GM12891 (cell line): ENCODE data around the gene SLC22A1.
"Not testable (repeated sequence)": the region's sequence is repeated elsewhere in the genome, so short reads cannot be mapped to it uniquely, and the experiment has no call there.

Experiments used
- DNase-seq: peaks from one replicate; pipeline ENCODE4 v3.0.0; 2011; ENCODE audit warnings: low spot score; ENCODE audit not compliant: insufficient read length
- FAIRE-seq: peaks from 2 replicates; lab custom pipeline; 2011; peaks lifted over from hg19 to GRCh38; lab: Jason Lieb, UNC
- PAX5 ChIP-seq: IDR thresholded peaks from 2 replicates; pipeline ENCODE4 v1.6.1; 2011; ENCODE audit warnings: low read length, moderate library complexity, mild to moderate bottlenecking; ENCODE audit not compliant: insufficient read depth, severe bottlenecking
- POLR2A ChIP-seq: IDR thresholded peaks from 2 replicates; pipeline ENCODE4 v1.6.1; 2011; ENCODE audit warnings: low read depth, low read length, control low read depth
- POLR2AphosphoS5 ChIP-seq: IDR thresholded peaks from 2 replicates; pipeline ENCODE4 v1.6.1; 2011; ENCODE audit warnings: low read depth, low read length, control low read depth
- POU2F2 ChIP-seq: IDR thresholded peaks from 2 replicates; pipeline ENCODE4 v1.6.1; 2011; ENCODE audit warnings: low read depth, mild to moderate bottlenecking, control low read depth, low read length, moderate library complexity
- SPI1 ChIP-seq: IDR thresholded peaks from 2 replicates; pipeline ENCODE4 v1.6.1; 2011; ENCODE audit warnings: low read depth, low read length, control low read depth
- TAF1 ChIP-seq: IDR thresholded peaks from 2 replicates; pipeline ENCODE4 v1.6.1; 2011; ENCODE audit warnings: low read depth, low read length, control low read depth

The SLC22A1 gene

DNA sequence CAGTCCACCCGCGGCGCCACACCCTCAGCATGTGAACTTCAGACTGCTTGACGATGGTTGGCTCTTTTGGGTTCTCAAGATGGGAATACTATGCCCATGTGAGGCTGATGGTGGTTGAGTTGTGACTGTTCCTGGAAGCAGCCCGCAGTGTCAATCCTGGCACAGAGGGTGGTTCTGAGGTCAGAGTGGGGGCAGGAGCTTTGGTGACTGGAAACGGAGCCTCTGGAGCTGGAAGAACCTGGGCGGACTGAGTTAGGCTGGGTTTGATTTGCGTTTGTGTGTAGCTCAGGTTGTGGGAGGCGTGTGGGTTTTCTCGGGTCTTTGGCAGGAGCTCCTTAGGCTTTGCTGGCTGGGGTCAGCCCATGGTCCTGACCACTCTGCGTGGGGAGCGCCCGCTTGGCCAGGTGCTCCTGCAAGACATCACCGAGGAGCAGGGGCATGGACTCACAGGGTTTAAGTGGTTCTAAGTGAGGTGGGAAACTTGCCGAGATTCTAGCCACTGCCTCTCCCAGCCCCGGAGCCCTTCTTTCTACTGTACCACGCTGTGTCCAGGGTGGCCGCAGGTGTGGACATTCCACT, 37.3 kb upstream of the SLC22A1 start:
- DNase-seq (no peak), FAIRE-seq (no peak)
- no peak for TF ChIP-seq POLR2A
- TF ChIP-seq POU2F2: no peak
- TF ChIP-seq PAX5: no peak
- TF ChIP-seq SPI1: no peak
- TF ChIP-seq TAF1: no peak

DNA sequence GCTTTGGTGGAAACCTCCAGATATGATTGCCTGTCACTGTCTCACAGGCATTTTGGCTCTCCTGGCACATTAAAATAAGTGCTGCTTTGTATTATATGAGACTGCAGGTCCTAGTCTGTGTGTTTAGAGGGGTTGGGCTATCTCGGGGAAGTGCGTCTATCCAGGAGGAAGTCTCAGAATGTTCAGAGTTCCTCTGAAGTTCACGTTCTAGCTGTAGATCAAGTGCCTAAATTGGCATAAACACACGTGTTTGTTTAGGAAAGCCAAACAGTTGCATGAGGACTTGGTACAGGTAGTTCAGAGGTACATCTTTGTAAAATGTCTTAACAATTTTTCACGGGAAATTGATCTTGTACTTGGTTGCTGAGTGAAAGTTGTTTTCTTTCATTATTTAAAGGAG, 36.4 kb upstream of the SLC22A1 start:
- no peak for TF ChIP-seq SPI1
- TF ChIP-seq PAX5: no peak
- no peak for TF ChIP-seq POLR2AphosphoS5
- no peak for TF ChIP-seq TAF1
- TF ChIP-seq POU2F2: no peak
- no peak for TF ChIP-seq POLR2A
- no peak for DNase-seq
- FAIRE-seq: no peak

DNA sequence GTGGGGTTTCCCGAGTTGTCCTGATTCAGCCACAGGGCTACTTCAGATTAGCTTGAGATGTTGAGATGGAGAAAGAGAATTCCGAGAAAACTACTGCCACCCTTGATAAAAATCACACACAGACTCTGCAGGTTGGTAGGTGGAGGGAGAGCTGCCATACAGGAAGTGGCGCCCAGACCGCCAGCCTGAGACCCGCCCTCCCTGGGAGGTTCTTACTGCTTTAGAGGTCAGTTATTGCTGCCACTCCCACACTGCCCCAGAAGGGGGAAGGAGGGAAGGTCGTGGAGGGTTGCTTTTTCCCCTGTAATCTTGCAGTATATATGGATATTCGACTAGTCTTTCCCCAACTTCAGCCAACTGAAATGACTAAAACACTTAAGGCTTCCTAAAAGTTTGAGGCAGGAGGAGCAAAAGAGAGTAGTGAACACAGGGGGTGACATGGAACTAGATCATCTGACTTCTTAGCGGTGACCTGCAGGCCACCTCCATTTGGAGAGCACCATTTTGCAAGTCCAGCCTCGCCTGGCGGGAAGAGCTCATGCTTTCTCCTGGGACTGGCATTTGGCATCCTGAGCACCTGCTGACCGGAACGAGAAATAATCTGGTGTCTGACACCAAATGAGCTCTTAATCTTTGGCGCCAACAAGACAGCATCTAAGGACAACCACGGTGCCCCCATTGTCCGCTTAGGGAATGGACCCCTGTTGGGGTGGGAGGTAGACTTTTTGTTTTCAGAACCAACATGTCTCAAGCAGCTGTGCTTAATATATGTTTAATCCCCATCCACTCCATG, 35.7 kb upstream of the SLC22A1 start:
- TF ChIP-seq POLR2AphosphoS5: no peak
- TF ChIP-seq POU2F2: no peak
- TF ChIP-seq POLR2A: no peak
- no peak for TF ChIP-seq TAF1
- TF ChIP-seq PAX5: no peak
- TF ChIP-seq SPI1: no peak
- FAIRE-seq (no peak), DNase-seq (no peak)

DNA sequence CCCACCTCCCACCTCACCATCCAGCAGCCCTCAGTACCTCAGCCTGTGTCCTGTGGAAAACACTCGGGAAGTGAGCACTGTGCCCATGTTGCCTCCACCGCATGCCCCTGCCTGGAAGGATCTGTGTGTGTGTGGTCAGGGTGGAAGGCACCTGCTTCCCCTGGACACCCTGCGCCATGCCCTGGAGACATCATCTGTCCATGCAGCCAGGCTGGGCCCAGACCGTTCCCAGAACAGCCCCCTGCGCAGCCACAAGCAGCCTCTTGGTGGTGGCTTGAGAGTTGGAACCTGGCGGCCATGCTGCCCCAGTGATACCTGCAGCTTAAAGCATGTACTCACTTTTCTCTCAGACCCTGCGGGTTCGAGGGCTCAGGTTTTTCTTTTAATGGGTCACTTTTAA, 34.9 kb upstream of the SLC22A1 start:
- FAIRE-seq: no peak
- no peak for DNase-seq
- no peak for TF ChIP-seq POLR2AphosphoS5
- TF ChIP-seq TAF1: no peak
- TF ChIP-seq SPI1: no peak
- no peak for TF ChIP-seq PAX5
- no peak for TF ChIP-seq POU2F2
- TF ChIP-seq POLR2A: no peak

DNA sequence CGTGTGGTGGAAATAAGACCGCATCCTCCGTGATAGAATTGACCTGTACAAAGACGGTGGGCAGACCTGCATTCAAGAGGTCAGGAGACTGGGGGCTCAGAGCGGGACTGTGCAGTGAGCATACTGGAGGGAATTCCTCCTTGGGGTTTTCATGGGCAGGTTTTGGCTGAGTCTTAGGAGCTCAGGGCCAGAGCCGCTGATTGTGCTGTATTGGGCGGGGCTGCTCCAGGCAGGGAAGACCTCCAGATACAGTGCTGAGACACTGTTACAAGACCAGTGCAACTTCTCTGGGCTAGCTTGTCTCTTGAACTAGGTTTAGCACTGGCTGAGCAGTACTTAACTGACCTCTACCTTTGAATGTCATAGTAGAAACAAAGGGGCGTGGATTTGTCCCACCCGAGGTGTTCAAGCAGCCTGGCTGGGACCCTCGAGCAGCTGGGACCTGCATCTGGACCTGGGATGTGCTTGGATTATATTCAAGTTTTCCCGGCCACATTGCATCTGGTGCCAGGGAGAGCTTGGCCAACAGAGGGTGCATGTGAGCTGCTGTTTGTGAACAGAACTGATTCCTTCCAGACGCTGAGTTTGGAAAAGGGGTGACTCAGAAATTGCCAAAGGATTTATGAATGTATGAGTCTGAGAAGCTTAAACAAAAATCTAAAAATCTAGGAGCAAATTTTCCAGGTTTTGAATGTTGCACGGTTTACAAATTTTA, 33.4 kb upstream of the SLC22A1 start:
- FAIRE-seq: no peak
- TF ChIP-seq POLR2AphosphoS5: no peak
- DNase-seq: no peak

DNA sequence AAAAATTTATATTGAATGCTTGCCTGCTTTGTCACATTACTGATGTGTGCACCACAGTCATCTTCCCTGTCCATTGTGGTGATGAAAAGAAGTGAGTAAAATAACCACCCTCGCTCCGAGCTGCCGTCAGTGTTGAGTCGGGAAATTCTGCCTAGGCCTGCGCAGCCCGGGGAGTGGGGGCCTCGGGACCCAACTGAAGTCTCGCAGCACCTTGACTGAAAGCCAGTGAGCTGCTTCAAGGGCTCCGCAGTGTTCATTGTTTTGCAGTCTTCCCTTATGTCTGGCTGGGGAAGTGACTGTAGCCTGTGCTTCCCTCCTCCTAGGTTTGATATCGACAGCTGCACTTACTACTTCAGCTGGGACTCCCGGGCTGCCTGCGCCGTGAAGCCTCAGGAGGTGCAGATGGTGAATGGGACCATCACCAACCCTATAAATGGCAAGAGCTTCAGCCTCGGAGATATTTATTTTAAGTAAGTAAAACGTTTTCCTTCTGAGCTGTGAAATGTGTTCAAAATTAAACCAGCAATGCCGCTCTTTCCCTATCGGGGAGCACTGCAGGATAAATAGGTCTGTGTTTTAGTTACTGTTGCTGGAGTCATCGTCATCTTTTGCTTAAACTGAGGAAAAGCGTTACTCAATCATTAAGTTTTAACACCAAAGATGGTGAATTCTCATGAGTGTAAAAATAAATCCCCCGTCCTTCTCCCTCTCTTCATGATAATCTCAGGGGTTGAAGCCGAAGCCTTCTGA, 32.7 kb upstream of the SLC22A1 start:
- FAIRE-seq: no peak
- TF ChIP-seq TAF1 (no peak), POU2F2 (no peak), POLR2A (no peak), SPI1 (no peak), PAX5 (no peak), POLR2AphosphoS5 (no peak)
- no peak for DNase-seq

DNA sequence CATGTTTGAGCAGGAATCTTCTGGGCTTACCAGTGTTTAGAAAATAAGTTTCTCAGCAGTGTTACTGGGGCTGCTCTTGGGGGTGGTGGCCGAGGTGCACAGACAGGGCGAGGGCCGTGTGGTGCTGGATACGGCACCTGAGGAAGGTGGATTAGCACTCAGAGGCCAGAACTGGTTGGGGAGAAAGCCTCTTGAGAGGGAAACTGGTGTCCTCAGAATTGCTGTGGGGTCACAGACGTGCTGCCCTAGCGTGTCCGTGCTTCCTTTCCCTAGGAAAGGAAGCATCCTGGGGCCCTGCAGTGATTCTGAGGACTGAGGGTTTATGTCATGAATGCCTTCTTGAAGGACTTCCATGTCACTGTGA, 32.1 kb upstream of the SLC22A1 start:
- FAIRE-seq (no peak), DNase-seq (no peak)
- no peak for TF ChIP-seq POLR2AphosphoS5

DNA sequence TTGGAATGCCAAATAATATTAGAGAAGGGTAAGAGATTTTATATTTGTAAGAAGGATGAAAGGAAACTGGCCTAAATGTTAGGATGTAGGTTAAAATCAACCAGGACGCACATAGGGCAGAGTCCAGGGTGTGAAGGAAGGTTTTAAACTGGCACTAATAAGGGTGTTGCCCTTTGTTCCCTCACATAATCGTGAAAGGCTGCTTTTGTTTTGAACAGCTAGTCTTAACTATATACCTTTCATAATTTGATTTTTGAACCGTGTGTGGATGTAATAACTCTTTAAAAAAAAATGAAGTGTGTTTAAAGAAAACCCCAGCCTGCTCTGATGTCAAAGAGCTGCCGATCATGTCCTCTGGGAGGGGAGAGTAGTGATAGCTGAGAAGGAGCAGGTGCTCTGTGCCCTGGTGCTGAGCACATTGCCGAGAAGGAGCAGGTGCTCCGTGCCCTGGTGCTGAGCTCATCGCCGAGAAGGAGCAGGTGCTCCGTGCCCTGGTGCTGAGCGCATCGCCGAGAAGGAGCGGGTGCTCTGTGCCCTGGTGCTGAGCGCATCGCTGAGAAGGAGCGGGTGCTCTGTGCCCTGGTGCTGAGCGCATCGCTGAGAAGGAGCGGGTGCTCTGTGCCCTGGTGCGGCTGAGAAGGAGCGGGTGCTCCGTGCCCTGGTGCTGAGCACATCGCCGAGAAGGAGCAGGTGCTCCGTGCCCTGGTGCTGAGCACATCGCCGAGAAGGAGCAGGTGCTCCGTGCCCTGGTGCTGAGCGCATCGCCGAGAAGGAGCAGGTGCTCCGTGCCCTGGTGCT, 31.0 kb upstream of the SLC22A1 start:
- peak; percentile 66 for FAIRE-seq
- DNase-seq: not testable (repeated sequence)

DNA sequence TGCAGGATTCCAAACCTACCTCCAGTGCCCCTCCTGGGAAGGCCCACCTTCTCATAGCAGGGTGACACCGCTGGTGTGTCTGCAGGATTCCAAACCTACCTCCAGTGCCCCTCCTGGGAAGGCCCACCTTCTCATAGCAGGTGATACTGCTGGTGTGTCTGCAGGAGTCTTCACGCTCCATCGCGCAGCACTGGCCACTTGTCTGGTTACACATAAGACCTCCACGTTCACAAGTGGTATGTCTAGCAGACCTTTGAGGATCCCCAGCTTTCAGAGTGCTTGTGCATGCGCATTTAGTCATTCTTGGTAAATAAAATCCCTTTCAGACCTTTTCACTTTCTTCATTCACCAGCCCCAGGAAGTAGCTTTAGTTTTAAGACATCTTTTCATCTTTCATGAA, 29.4 kb upstream of the SLC22A1 start:
- not testable (repeated sequence) for DNase-seq, FAIRE-seq
